Ramos (cell line): ENCODE results near the gene CCDC146.
"Not testable (repeated sequence)": the region's sequence is repeated elsewhere in the genome, so short reads cannot be mapped to it uniquely, and the experiment has no call there.

ENCODE experiments used
- in situ Hi-C: fragments of 300-500 bp; cut with MboI; formaldehyde crosslinking; loops from one replicate; pipeline ENCODE4 v1.14.3; 2022; ENCODE audit warnings: low sequenced_read_pairs; ENCODE audit not compliant: unreplicated experiment

The CCDC146 gene

DNA sequence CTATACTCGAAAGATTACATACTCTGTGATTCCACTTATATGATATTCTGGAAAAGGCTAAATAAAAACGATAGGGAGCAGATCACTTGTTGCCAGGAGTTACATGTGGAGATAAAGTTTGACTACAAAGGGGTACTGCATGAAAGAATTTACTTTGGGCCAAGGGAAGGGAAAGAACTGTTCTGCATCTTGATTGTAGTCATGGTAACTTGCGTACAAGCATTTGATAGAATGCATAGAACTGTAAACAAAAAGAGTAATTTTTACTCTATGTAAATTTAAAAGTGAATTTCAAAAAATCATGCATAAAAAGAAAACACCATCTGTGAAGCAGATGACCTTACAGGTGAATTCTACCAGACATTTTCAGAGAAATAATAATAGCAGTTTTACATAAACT is 9.4 kb downstream of the CCDC146 start:
- in situ Hi-C loops = not testable (repeated sequence)

DNA sequence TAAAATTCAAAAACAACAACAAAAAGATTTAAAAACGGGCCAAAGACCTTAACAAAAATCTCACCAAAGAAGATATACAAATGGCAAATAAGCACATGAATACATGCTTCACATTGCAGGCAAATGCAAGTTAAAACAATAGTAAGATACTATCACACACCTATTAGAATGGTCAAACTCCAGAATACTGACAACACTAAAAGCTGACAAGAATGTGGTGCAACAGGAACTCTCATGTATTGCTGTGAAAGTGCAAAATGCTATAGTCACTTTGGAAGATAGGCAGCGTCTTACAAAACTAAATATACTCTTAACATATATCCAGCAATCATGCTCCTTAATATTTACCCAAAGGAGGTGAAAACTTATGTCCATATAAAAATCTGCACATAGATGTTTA is 16.3 kb downstream of the CCDC146 start:
- in situ Hi-C loops = not testable (repeated sequence)

DNA sequence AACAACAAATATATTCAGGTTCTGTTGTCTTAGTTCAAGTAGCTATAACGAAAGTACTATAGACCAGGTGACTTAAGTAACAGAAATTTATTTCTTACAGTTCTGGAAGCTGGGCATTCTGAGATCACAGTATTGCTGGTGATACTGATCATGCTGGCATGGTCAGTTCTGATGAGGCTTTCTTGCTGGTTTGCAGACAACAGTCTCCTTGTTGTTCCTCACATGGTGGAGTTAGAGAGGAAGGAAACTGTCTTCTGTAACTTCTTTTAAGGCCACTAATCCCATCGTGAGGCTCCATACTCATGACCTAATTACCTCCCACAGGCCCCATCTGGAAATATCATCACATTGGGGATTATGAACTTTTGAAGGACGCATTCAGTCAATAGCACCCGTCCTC is 17.9 kb downstream of the CCDC146 start:
- in situ Hi-C loops = not testable (repeated sequence)

DNA sequence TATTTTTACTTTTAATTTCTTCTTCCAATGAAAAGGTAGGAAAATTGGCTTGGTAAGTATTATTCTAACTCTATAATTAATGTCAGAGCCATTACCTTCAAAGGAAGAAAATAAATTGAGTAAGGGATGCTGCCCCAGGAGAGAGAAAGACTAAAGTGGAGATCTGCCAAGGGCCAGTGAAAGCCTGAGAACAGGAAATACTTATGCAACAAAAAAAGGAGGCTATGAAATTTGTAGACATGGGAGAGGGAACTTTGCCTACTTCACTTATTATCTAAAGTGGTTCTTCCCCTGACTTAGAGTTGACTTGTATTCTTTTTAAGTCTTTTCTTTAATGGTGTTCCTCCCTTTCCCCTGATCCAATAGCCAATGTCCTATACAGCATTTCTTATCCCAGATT is 29.8 kb downstream of the CCDC146 start:
- in situ Hi-C loops = not testable (repeated sequence)

DNA sequence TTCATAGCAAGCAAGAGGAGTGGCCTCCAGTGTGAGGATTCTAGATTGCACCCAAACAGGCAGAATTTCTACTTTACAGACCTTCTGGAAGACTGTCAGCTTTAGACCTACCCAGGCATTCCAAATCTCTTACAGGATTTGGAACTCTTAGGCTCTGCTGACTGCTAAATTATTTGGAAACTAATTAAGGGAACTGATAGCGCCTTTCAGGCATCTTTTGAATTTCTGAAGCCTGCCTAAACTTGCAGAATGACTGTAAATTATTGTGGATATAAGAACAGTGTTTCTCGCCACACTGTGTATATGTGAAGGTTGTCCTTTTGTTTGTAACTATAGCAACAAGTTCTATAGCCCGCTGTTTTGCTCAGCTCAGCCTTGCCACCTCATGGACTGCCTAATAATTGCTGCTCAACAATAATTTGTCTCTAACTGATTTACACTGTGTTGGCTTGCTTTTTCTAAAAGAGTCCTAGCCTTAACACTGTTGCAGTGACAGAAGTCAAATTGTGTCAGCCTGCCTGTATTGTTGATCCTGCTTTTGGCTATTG is 32.6 kb downstream of the CCDC146 start:
- in situ Hi-C loops = not testable (repeated sequence)

DNA sequence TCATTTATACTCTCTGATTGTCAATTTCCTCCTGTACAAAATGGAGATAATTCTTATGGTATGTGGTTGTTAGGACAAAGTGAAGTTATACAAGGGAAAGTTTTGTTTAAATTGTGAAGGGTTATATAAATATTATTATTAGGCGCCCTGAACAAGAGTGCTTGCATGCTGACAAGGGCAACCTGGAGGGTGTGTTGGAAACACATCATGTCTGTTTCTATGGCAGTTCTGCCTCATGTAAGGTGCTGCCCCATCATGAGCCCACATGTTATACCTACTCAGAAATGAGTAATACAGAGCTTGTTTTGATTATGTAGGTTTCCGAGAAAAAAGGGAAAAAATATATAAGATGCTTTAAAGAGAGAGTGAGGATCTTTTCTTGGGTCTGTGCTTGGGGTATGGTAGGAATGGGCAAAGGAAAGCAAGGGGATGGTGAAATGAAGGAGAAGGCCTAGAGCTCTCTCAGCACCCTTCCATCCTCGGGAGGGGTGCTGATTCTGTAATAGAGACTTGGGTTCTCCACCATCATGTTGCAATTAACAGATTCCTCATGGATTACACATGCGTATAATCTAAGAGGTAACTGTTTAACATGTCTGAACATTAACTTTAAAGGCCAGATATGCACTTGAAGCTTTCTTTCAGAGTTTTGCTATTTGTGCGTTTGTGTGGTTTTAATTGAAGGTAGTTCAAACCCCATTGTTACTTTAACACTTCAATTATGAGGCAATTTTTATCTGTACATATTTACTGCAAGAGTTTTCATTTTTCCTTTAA is 33.4 kb downstream of the CCDC146 start:
- in situ Hi-C loops = not testable (repeated sequence)

DNA sequence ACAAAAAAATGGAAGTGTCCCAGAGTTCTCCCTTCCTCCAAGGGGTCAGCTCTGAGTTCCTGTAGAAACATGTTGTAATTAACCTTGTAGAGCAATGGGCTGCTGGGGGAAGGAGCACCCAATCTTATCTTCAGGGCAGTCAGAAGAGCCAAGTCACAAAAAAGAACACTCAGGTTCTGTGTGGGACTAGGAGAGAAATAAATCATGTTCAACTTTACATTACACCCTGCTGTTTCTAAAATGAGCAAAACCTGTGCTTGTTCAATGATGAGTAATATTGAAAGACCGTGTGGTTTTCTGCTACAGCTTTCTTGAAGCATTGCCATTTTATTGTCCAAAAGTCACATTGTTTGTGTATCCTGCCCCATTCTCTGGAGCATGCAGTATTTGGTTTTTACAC is 34.6 kb downstream of the CCDC146 start:
- in situ Hi-C loops = not testable (repeated sequence)

DNA sequence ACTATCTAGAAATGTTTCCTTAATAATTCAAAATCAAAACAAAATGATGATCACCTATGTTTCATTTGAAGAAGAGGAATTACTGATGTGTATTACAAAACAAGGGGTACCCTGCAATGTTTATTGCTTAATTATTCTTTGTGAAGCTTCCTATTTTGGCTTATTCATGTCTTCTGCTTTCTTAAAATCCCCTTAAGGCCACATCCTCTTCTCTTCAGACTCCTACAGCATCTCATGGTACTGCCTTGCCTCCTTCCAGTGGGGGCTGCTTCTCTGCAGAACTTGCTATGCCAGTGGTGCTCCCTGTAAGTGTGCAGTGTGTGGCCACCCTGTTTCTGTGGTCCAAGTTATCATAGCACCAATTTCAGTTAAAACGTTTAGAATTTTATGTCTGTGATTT is 35.0 kb downstream of the CCDC146 start:
- in situ Hi-C loops = no loop called here

DNA sequence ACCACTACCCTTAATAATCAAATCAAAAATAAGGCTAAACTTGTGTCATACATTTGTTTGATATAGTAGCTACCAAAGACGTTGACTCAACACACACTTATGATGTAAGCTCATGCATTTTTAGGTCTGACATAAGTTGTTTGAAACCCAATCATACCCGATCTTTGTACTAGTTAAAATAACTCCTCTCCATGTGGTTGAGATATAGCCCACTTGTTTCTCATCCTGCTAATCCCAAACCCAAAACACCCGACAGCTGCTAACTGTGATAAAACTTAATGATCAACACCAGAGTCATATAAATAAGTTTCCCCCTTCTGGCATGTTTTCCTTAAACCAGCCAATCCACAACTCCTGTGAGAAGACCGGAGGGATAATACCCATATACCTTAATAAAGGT is 48.7 kb downstream of the CCDC146 start:
- in situ Hi-C loops = not testable (repeated sequence)

DNA sequence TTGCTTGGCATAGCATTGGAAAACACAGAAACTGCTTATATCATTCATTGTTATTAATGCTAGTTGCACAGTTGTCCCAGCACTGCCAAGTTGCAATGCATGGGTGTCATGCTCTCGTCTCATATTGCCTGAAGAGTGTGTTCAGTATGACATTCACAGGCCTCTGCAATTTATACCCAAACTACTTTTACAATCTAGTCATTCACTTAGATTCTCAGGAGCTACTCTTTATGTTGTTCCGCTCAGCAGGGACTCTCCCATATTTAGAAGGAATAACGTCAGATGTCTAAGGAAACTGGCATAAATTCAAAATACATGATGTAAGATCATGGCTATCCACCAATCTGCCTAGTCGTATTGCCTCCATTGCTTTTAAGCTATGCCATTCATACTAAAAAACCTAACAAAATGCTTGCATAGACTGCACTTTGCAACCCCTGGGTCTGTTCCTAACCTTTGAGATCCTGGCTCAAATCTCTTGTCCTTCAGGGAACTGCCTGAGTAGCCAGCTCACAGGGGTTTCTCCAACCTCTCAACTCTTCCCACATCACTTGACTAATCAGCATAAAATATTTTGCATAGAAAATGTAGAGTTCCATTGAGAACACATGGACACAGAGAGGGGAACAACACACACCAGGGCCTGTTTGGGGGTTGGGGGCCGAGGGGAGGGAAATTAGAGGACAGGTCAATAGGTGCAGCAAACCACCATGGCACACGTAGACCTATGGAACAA is 50.2 kb downstream of the CCDC146 start:
- in situ Hi-C loops = not testable (repeated sequence)

DNA sequence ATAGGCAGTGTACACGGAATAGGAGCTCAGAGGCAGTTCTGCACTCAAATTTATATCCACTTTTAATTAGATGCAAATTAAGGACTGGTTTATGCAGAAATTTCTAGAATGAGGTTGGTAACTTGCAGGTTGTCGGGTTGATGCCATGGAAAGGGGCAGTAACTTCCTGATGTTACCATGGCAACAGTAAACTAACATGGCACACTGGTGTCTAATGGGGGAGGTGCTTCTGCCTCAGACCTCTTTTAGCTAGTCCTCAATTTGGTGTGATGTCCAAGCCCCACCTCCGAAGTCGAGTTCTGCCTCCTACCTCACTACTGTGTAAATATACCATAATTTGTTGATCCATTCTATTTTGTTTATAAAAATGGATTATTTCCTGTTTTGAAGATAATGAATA is 52.0 kb downstream of the CCDC146 start:
- in situ Hi-C loops = not testable (repeated sequence)

DNA sequence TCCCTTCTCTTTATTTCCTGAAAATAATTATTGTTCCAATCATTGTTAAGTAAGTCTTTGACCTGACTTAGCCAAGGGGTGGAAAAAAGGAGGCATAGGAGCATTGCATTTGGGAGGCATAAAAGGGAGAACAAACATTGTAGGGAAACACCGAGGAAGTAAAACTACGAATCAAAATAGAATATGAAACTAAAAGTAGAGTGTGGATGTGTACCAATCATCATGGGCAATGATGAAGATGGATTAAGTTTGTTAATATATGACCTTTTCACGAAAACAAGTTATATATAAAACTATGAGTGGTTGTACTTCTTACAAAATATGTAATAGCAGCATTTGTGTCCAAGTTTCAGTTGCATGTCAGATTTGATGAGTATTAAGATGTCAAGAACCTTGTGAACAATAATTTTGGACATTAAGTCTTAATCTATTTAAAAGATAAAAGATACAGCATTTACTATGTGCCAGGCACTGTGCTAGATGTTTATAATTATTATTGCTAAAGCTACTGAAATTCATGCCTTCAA is 52.9 kb downstream of the CCDC146 start:
- in situ Hi-C loops = not testable (repeated sequence)

DNA sequence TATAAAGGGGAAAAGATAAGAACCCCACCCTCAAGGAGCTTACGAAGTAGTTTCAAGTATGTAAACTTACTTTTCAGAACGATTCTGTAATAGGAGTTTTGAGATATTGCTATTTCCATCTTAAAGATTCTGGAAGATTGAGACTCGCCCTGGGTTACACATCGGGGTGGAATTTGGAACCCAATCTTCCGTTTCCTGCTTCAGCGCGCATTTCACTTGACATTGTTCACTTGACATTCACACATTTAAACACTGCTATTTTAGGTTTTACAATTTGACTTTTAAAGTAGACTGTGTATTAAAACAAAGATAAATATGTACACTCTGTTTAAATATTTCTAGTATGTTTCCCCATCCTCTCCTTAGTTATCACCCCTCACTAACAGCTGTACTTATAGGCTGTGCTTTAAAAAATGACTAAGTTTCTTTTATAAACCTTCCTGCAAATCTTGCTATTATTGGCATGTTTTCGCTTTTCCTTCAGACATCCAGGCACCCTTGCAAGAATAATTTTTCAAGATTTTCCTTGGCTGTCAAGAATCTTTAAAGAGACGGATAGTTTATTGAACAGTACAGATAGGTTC is 55.0 kb downstream of the CCDC146 start:
- in situ Hi-C loops = not testable (repeated sequence)

DNA sequence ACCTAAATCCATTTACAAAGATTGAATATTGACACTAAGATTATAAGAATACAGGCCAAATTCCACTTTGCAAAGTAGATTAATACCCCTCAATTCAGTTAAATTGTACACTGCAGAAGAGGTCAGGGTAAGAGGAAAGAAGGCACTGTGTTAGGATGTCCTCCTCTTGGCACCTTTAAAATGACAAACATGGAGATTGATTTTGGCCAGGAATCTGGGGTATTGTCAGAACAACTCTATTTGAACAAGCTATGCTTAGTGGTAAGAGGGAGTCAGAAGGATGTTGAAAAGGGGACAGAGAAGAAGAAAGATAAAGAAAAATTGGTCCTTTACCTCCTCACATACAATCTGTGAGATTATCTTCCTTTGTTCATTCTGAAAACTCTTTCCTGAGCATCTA is 55.6 kb downstream of the CCDC146 start:
- in situ Hi-C loops = not testable (repeated sequence)

DNA sequence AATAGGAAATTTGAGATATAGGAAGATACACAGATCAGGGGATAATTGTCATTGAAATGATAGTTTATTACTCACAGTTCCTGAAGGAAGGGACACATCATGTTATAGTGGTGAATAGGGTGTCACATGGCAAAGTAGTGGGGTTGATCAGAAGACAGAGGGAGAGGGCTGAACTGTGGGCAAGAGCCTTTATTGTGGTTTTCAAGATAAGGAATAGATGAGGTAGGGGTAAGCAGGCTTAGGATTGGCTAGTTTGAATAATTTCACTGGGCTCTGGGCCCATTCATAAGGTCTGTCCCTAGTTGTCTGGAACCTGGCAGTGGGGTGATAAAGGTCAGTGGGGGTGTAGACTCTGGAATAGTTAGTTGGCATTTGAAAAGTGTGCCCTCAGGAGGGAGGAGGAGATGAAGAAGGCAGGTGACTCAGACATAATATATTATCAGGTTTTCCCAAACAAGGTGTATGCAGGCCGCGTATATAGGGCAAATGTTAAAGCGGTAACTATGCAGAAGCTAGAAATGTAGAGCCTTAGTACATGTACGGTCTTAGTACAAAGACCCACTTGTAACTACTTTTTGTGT is 58.7 kb downstream of the CCDC146 start:
- in situ Hi-C loops = no loop called here

DNA sequence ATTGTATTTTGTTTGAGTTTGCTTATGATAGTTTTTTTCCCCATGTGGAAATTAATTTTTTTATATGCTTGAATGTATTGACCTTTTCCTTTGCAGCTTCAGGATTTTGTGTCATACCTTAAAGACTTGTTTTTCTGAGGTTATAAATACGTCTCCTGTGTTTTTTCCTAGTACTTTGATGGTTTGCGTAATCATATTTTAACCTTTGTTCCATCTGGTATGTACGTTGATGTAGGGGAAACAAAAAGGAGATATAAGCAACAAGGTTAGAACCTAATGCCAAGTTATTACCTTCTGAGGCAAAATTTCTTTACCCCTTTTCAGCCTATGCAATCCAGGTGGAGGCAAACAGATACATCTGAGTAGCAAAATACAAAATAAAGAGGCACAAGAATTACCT is 59.3 kb downstream of the CCDC146 start:
- in situ Hi-C loops = no loop called here

DNA sequence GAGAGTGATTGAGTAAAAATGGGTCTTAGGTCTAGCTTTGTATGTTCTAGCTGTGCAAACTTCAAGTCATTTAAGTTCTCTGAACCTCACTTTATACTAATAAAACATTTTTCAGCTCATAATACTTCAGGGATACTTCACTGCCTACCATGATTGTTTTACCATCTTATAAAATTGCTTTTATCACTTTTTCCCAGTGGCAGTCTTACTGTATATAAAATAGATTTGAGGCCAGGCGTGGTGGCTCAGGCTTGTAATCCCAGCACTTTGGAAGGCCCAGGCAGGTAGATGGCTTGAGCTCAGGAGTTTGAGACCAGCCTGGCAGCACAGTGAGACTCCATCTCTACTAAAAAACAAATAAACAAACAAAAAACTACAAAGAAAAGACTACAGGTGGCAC is 59.8 kb downstream of the CCDC146 start:
- in situ Hi-C loops = no loop called here

DNA sequence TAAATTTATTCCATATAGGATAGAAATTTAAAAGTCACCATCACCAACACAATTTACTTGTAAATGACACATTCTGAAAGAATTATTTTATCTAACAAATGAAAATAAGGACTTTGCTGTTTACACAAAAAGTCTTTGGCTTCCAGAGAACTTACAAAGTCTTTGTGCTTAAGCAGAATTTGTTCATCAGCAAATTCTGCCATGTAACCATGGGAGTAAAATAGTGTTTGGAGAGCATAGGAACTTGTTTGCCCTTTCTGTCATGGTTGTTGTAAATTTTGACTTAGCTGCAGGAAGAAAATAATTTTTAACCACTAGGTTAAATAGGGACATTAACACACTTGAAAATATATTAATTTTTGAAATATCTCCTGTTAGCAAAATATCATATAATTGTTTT is 62.0 kb downstream of the CCDC146 start:
- in situ Hi-C loops = no loop called here

DNA sequence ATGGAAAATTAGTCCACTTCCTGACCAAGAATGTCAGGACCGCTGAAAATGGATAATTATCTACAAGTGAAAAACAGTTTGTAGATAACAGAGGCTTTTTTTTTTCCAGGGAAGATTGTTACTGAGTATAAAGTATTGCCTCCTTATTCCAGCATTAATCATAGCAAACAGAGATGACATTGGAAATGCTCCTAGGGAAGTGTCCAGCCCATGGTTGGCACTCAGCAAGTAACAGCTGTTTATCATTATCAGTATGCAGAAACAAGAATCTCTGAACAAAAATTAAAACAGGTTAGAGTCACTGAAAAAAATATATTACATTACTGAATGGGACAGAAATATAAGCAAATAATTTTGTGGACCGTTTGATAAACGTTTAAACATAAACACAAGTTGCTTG is 62.6 kb downstream of the CCDC146 start:
- in situ Hi-C loops = no loop called here

DNA sequence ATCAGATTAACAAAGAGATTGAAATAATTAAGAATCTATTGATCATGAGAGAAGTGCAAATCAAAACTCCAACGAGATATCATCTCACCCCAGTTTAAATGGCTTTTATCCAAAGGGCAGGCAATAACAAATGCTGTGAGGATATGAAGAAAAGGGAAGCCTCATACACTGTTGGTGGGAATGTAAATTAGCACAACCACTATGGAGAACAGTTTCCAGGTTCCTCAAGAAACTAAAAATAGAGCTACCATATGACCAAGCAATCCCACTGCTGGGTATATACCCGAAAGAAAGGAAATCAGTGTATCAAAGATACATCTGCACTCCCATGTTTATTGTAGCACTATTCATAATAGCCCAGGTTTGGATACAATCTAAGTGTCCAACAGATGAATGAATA is 63.5 kb downstream of the CCDC146 start:
- in situ Hi-C loops = no loop called here
